Endothelial cell of umbilical vein (primary cell): ENCODE results near the gene TEDC2. TPM values are rescaled to one million over a fixed set of nuclear protein-coding genes. Genes with fewer than 3 reads are reported as not detected.
"Not testable (repeated sequence)": the region's sequence is repeated elsewhere in the genome, so short reads cannot be mapped to it uniquely, and the experiment has no call there.

Experiments used
- BruUV-seq: library from RNA; stranded (reverse); fragments of 400-500 nt; replicated peaks from 2 replicates; lab custom pipeline; 2021; lab: Mats Ljungman, UMichigan
- CTCF ChIA-PET: fragments of 300-600, 350-600 bp; sonication (Branson Sonifier 250); formaldehyde crosslinking; loops from one replicate; lab custom pipeline; 2021; ENCODE audit warnings: antibody characterized with exemption, inconsistent platforms; lab: Charles Lee
- POLR2A ChIA-PET: fragments of 300-600, 350-600 bp; sonication (Branson Sonifier 250); formaldehyde crosslinking; loops from one replicate; lab custom pipeline; 2021; ENCODE audit warnings: antibody characterized with exemption, inconsistent platforms; lab: Charles Lee
- DNase-seq: peaks from one replicate; pipeline ENCODE4 v3.0.0-alpha.2; 2011; ENCODE audit warnings: low read depth, low spot score
- FAIRE-seq: peaks from 2 replicates; lab custom pipeline; 2011; peaks lifted over from hg19 to GRCh38; lab: Jason Lieb, UNC
- H2AFZ ChIP-seq: 2 replicates; pipeline ENCODE4 v1.6.0; 2012; ENCODE audit warnings: low read depth, low read length, control low read depth, inconsistent platforms
- H3K27ac ChIP-seq: 2 replicates; pipeline ENCODE4 v1.5.1; 2011; ENCODE audit warnings: low read depth, mild to moderate bottlenecking, control low read depth, low read length, moderate library complexity; ENCODE audit not compliant: insufficient read depth
- H3K27me3 ChIP-seq, 2 experiments: 2 replicates each; pipeline versions ENCODE4 v1.6.0 to v1.6.1; 2011; ENCODE audit warnings: low read length in 2 of 2, mixed read lengths in 1 of 2; ENCODE audit not compliant: control insufficient read depth in 2 of 2, insufficient read depth in 2 of 2
- H3K36me3 ChIP-seq, 2 experiments: 2 replicates in 1 of 2; 3 replicates in 1 of 2; pipeline ENCODE4 v1.5.1; 2011; ENCODE audit warnings: low read length in 2 of 2, mild to moderate bottlenecking in 1 of 2, moderate library complexity in 1 of 2; ENCODE audit not compliant: control insufficient read depth in 2 of 2, insufficient read depth in 2 of 2; ENCODE audit errors: extremely low read depth in 1 of 2
- H3K4me1 ChIP-seq: 3 replicates; pipeline ENCODE4 v1.5.1; 2011; ENCODE audit warnings: mild to moderate bottlenecking, low read length; ENCODE audit not compliant: control insufficient read depth, insufficient read depth; ENCODE audit errors: extremely low read depth
- H3K4me2 ChIP-seq: 2 replicates; pipeline ENCODE4 v1.6.1; 2011; ENCODE audit warnings: low read length, control low read depth, mixed read lengths; ENCODE audit not compliant: insufficient read depth
- H3K4me3 ChIP-seq, 3 experiments: fragments of 200-600 bp in 1 of 3; sonication (generic), shearing (Covaris generic) in 1 of 3; replicated peaks in 1 of 3; 2 replicates each; pipeline ENCODE4 v1.5.1; 2011 to 2016; ENCODE audit warnings: control low read depth in 3 of 3, low read length in 3 of 3, mild to moderate bottlenecking in 2 of 3, inconsistent platforms in 1 of 3, low read depth in 1 of 3, moderate library complexity in 1 of 3; ENCODE audit not compliant: insufficient read depth in 1 of 3
- H3K79me2 ChIP-seq: 2 replicates; pipeline ENCODE4 v1.6.0; 2012; ENCODE audit warnings: low read length, inconsistent platforms; ENCODE audit not compliant: control insufficient read depth, insufficient read depth
- H3K9ac ChIP-seq: replicated peaks from 2 replicates; pipeline ENCODE3; 2011; ENCODE audit warnings: low read length, control low read depth; ENCODE audit not compliant: insufficient read depth; ENCODE audit errors: extremely low read depth
- H3K9me1 ChIP-seq: replicated peaks from 3 replicates; pipeline ENCODE4 v1.6.0; 2011; ENCODE audit warnings: mild to moderate bottlenecking, low read length; ENCODE audit not compliant: control insufficient read depth, insufficient read depth; ENCODE audit errors: extremely low read depth
- H3K9me3 ChIP-seq: replicated peaks from 2 replicates; pipeline ENCODE4 v1.5.1; 2012; ENCODE audit warnings: low read length, inconsistent platforms; ENCODE audit not compliant: control insufficient read depth, insufficient read depth
- H4K20me1 ChIP-seq: replicated peaks from 2 replicates; pipeline ENCODE3; 2011; ENCODE audit warnings: mild to moderate bottlenecking, low read length; ENCODE audit not compliant: control insufficient read depth, insufficient read depth; ENCODE audit errors: extremely low read depth
- EZH2 ChIP-seq: IDR thresholded peaks from 2 replicates; pipeline ENCODE4 v1.6.1; 2012; ENCODE audit warnings: borderline replicate concordance, low read depth, mild to moderate bottlenecking, moderate library complexity, low read length, inconsistent platforms; ENCODE audit not compliant: severe bottlenecking
- FOS ChIP-seq: IDR thresholded peaks from 2 replicates; pipeline ENCODE4 v1.6.1; 2011; ENCODE audit warnings: mild to moderate bottlenecking, low read length, moderate library complexity, borderline replicate concordance; ENCODE audit not compliant: insufficient read depth
- GATA2 ChIP-seq: IDR thresholded peaks from 2 replicates; pipeline ENCODE4 v1.7.0; 2011; ENCODE audit warnings: low read depth, mild to moderate bottlenecking, moderate library complexity, mixed read lengths, low read length; ENCODE audit not compliant: insufficient read length, insufficient read depth
- JUN ChIP-seq: IDR thresholded peaks from 2 replicates; pipeline ENCODE4 v1.6.1; 2011; ENCODE audit warnings: borderline replicate concordance, low read depth; ENCODE audit not compliant: insufficient read length, insufficient read depth
- MYC ChIP-seq: IDR thresholded peaks from one replicate; pipeline ENCODE4 v1.6.1; 2011; ENCODE audit warnings: mild to moderate bottlenecking, low read depth, low read length
- POLR2A ChIP-seq: IDR thresholded peaks from 2 replicates; pipeline ENCODE4 v1.6.1; 2012; ENCODE audit warnings: low read depth, mild to moderate bottlenecking, control low read depth, low read length
- POLR2AphosphoS5 ChIP-seq: IDR thresholded peaks from 2 replicates; pipeline ENCODE4 v1.6.1; 2012; ENCODE audit warnings: low read depth, mild to moderate bottlenecking, control low read depth, low read length, moderate library complexity; ENCODE audit not compliant: insufficient read depth
- dilution Hi-C: fragments of 300-500 bp; cut with MboI; formaldehyde crosslinking; loops from one replicate; pipeline ENCODE4 v1.15.0; 2019; ENCODE audit warnings: low sequenced_read_pairs; ENCODE audit not compliant: extremely low pct_ligation_motif_present
- intact Hi-C: fragments of 100-400 bp; cut with micrococcal nuclease; formaldehyde crosslinking; loops from one replicate; pipeline ENCODE4 v1.10.0; 2022
- polyA plus RNA-seq, 4 experiments: library from polyadenylated mRNA; depleted of rRNA in 3 of 4; stranded (reverse) in 3 of 4; unstranded in 1 of 4; fragments of >200 nt; gene quantifications; 2 replicates each; pipeline versions ENCODE4 v1.2.1 to v1.2.3, GENCODE V29; 2011 to 2012; ENCODE audit warnings: missing spikeins in 1 of 4
- total RNA-seq: library from RNA; stranded (reverse); gene quantifications from 2 replicates; pipeline ENCODE4 v1.2.3, GENCODE V29; 2021
- TF ChIP-seq, protein P1 (sequence below): IDR thresholded peaks from 2 replicates; pipeline ENCODE4 v1.6.1; 2011; ENCODE audit not compliant: insufficient read depth, insufficient read length
- TF ChIP-seq, protein P2 (sequence below), 2 donors: IDR thresholded peaks; 1 replicate in 1 of 2; 2 replicates in 1 of 2; pipeline ENCODE4 v1.5.1; 2011; ENCODE audit warnings: low read length in 2 of 2, mild to moderate bottlenecking in 2 of 2, moderate library complexity in 2 of 2, control low read depth in 1 of 2, inconsistent platforms in 1 of 2, low read depth in 1 of 2; ENCODE audit not compliant: insufficient read depth in 1 of 2; ENCODE audit errors: extremely low read depth in 1 of 2

TEDC2 gene
- total and polyA plus RNA-seq, 2 donors (not counting 3 experiments of a cell fraction or from before 2014, with no cell fraction given) = 7.6 to 12.7 TPM

DNA sequence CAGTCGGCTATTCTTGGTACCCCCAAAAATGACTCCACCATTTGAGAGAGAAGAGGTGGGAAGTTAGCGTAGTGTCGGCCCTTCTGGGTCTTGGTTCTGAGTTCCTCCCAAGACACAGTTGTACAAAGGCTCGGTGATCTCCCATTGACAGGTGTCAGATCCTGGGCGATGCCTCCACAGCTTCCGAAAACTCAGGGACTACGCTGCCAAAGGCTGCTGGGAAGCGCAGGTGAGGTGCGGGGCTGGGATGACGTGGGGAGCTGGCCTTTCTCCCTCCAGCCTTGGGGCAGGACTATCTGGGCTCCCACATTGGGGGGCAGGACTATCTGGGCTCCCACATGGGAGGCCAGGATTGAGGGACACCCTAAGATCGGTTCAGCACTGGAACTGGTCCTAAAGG, 20.3 kb upstream of the TEDC2 start:
- ChIA-PET CTCF (interaction anchor here (1.9 kb wide), 1 partner anchor 11 kb away, joined by 8 read pairs; the partner anchor contains the start of gene CCNF), POLR2A (no interaction called here)
- BruUV-seq = no TSS peak
- Histone ChIP-seq H3K9me3 (no peaks in the 10 kb centered on the region), H3K79me2 (peaks cover 9% of the 10 kb centered on the region), H2AFZ (no peak overlapping the region), H3K36me3 (peaks cover 18 to 23% of the 10 kb centered on the region in 2 experiments), H3K4me1 (no peaks in the 10 kb centered on the region), H4K20me1 (no peaks in the 10 kb centered on the region), H3K9ac (no peak overlapping the region), H3K27ac (no peak overlapping the region), H3K4me3 (no peak overlapping the region), H3K9me1 (no peaks in the 10 kb centered on the region), H3K27me3 (no peaks in the 10 kb centered on the region), H3K4me2 (no peak overlapping the region)
- TF ChIP-seq JUN (no peak), MYC (no peak), EZH2 (no peak), GATA2 (no peak), POLR2AphosphoS5 (no peak), FOS (no peak), POLR2A (no peak)
- TF ChIP-seq, protein P1, sequence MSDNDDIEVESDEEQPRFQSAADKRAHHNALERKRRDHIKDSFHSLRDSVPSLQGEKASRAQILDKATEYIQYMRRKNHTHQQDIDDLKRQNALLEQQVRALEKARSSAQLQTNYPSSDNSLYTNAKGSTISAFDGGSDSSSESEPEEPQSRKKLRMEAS = no peak
- TF ChIP-seq, protein P2, sequence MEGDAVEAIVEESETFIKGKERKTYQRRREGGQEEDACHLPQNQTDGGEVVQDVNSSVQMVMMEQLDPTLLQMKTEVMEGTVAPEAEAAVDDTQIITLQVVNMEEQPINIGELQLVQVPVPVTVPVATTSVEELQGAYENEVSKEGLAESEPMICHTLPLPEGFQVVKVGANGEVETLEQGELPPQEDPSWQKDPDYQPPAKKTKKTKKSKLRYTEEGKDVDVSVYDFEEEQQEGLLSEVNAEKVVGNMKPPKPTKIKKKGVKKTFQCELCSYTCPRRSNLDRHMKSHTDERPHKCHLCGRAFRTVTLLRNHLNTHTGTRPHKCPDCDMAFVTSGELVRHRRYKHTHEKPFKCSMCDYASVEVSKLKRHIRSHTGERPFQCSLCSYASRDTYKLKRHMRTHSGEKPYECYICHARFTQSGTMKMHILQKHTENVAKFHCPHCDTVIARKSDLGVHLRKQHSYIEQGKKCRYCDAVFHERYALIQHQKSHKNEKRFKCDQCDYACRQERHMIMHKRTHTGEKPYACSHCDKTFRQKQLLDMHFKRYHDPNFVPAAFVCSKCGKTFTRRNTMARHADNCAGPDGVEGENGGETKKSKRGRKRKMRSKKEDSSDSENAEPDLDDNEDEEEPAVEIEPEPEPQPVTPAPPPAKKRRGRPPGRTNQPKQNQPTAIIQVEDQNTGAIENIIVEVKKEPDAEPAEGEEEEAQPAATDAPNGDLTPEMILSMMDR (IDR thresholded peaks at IDR 0.05; ENCODE audit: extremely low read depth in 1 of 2, insufficient read depth in 1 of 2, low read depth in 1 of 2, low read length in 2 of 2) = no peak
- FAIRE-seq (no peak), DNase-seq (no peak)
- intact Hi-C loops (no loop called here), dilution Hi-C loops (no loop called here)

DNA sequence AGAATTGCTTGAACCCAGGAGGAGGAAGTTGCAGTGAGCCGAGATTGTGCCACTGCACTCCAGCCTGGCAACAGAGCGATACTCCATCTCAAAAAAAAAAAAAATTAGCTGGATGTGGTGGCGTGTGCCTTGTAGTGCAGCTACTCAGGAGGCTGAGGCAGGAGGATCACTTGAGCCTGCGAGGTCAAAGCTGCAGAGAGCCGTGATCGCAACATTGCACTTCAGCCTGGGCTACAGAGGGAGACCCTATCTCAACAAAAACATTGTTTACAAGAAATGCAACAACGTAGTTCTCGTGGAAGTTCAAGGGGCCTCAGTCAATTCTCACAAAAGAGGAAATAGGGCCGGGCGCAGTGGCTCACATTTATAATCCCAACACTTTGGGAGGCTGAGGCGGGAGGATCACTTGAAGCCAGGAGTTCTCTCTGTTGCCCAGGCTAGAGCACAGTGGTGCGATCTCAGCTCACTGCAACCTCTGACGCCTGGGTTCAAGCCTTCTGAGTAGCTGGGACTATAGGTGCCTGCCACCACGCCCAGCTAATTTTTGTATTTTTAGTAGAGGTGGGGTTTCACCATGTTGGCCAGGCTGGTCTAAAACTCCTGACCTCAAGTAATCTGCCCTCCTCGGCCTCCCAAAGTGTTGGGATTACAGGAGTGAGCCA, 18.6 kb upstream of the TEDC2 start:
- H3K9me3 ChIP-seq, H2AFZ ChIP-seq, H4K20me1 ChIP-seq, FAIRE-seq, POLR2A ChIA-PET, H3K79me2 ChIP-seq, H3K9ac ChIP-seq, intact Hi-C loops, H3K4me3 ChIP-seq, H3K9me1 ChIP-seq, H3K27me3 ChIP-seq, DNase-seq, H3K4me1 ChIP-seq, H3K27ac ChIP-seq, dilution Hi-C loops, H3K4me2 ChIP-seq, BruUV-seq: not testable (repeated sequence)
- CTCF ChIA-PET = interaction anchor here (1.4 to 1.9 kb wide), 2 partner anchors 13 to 16 kb away, joined by 4 to 8 read pairs; partner anchors contain the start of gene CCNF
- peaks cover 22 to 28% of the 10 kb centered on the region in 2 experiments for H3K36me3 ChIP-seq
